Memory B cell (primary cell): Measurements from ENCODE around the gene CASP8AP2.
"Not testable (repeated sequence)": the region's sequence is repeated elsewhere in the genome, so short reads cannot be mapped to it uniquely, and the experiment has no call there.

Experiments used
- ATAC-seq: fragments of 150-1000 bp; cut with Tn5 transposase; 2 replicates; pipeline ENCODE4 v1.10.0; 2021; ENCODE audit warnings: low read depth, mild to moderate bottlenecking, moderate library complexity
- DNase-seq, 2 donors: peaks; one replicate each; pipeline ENCODE4 v3.0.0; 2022; ENCODE audit warnings: low spot score in 2 of 2
- H3K27ac Mint-ChIP-seq: one replicate; pipeline ENCODE4 v1.8.0; 2022; ENCODE audit warnings: mild to moderate bottlenecking, moderate library complexity, mixed read lengths
- H3K27me3 Mint-ChIP-seq: one replicate; pipeline ENCODE4 v1.8.0; 2022; ENCODE audit warnings: mixed read lengths
- H3K36me3 Mint-ChIP-seq: one replicate; pipeline ENCODE4 v1.8.0; 2022; ENCODE audit warnings: mild to moderate bottlenecking, mixed read lengths
- H3K4me1 Mint-ChIP-seq: one replicate; pipeline ENCODE4 v1.8.0; 2022; ENCODE audit warnings: mixed read lengths
- H3K4me3 Mint-ChIP-seq: one replicate; pipeline ENCODE4 v1.8.0; 2022; ENCODE audit warnings: mild to moderate bottlenecking, moderate library complexity, mixed read lengths
- H3K9me3 Mint-ChIP-seq: one replicate; pipeline ENCODE4 v1.8.0; 2022; ENCODE audit warnings: mixed read lengths

CASP8AP2 gene

GRCh38 chr6:89887452-89888137, 57.9 kb downstream of the CASP8AP2 start:
- no peak overlapping the region for H3K27ac Mint-ChIP-seq
- no peak overlapping the region for H3K4me3 Mint-ChIP-seq

GRCh38 chr6:89888138-89888514, 58.4 kb downstream of the CASP8AP2 start:
- Mint-ChIP-seq H3K27me3 (peaks cover 7% of the 10 kb centered on the region), H3K4me3 (no peak overlapping the region), H3K27ac (no peak overlapping the region), H3K36me3 (no peaks in the 10 kb centered on the region), H3K9me3 (no peaks in the 10 kb centered on the region), H3K4me1 (peaks cover 8% of the 10 kb centered on the region)
- DNase-seq: no peak
- no peak for ATAC-seq

More at GRCh38 chr6:89887452-89888137, 57.9 kb downstream of the CASP8AP2 start:
- H3K4me1 Mint-ChIP-seq: peaks cover 8% of the 10 kb centered on the region
- H3K9me3 Mint-ChIP-seq: no peaks in the 10 kb centered on the region
- ATAC-seq (no peak), DNase-seq (no peak)
- peaks cover 5% of the 10 kb centered on the region for H3K27me3 Mint-ChIP-seq
- H3K36me3 Mint-ChIP-seq: no peaks in the 10 kb centered on the region

- no peaks in the 10 kb centered on the region for H3K36me3 Mint-ChIP-seq
- H3K9me3 Mint-ChIP-seq: no peaks in the 10 kb centered on the region
- no peak overlapping the region for H3K4me3 Mint-ChIP-seq
- ATAC-seq (no peak), DNase-seq (no peak)
- H3K4me1 Mint-ChIP-seq: peaks cover 8% of the 10 kb centered on the region
- peaks cover 12% of the 10 kb centered on the region for H3K27me3 Mint-ChIP-seq
- no peak overlapping the region for H3K27ac Mint-ChIP-seq
Measured at GRCh38 chr6:89888871-89889270, 59.2 kb downstream of the CASP8AP2 start.

GRCh38 chr6:89890845-89891528, 61.3 kb downstream of the CASP8AP2 start:
- not testable (repeated sequence) for DNase-seq, H3K4me3 Mint-ChIP-seq, H3K27ac Mint-ChIP-seq, ATAC-seq, H3K36me3 Mint-ChIP-seq, H3K9me3 Mint-ChIP-seq, H3K4me1 Mint-ChIP-seq
- peaks cover 18% of the 10 kb centered on the region for H3K27me3 Mint-ChIP-seq

GRCh38 chr6:89892577-89892976, 62.9 kb downstream of the CASP8AP2 start:
- DNase-seq, H3K27ac Mint-ChIP-seq, H3K9me3 Mint-ChIP-seq, H3K4me1 Mint-ChIP-seq, ATAC-seq, H3K36me3 Mint-ChIP-seq, H3K4me3 Mint-ChIP-seq: not testable (repeated sequence)
- H3K27me3 Mint-ChIP-seq: peaks cover 25% of the 10 kb centered on the region

GRCh38 chr6:89894169-89894568, 64.5 kb downstream of the CASP8AP2 start, which contains the start of gene GJA10:
GJA10 (plus strand) TSS chr6:89894469; CDS start chr6:89894469, 0 bp downstream.
- DNase-seq (no peak), ATAC-seq (no peak)
- Mint-ChIP-seq H3K36me3 (no peaks in the 10 kb centered on the region), H3K27me3 (peaks cover 27% of the 10 kb centered on the region), H3K9me3 (no peaks in the 10 kb centered on the region), H3K4me3 (no peak within 1 kb of the TSS), H3K4me1 (peaks cover 8% of the 10 kb centered on the region), H3K27ac (no peak within 1 kb of the TSS)

- H3K4me1 Mint-ChIP-seq: peaks cover 8% of the 10 kb centered on the region
- no peak overlapping the region for H3K27ac Mint-ChIP-seq
- no peaks in the 10 kb centered on the region for H3K9me3 Mint-ChIP-seq
- no peak for DNase-seq
- H3K27me3 Mint-ChIP-seq: peaks cover 26% of the 10 kb centered on the region
- no peaks in the 10 kb centered on the region for H3K36me3 Mint-ChIP-seq
- no peak for ATAC-seq
- H3K4me3 Mint-ChIP-seq: no peak overlapping the region
Measured at GRCh38 chr6:89895276-89895874, 65.7 kb downstream of the CASP8AP2 start.

- H3K4me1 Mint-ChIP-seq, H3K4me3 Mint-ChIP-seq, H3K9me3 Mint-ChIP-seq, H3K36me3 Mint-ChIP-seq, DNase-seq, ATAC-seq, H3K27ac Mint-ChIP-seq, H3K27me3 Mint-ChIP-seq: not testable (repeated sequence)
Measured at GRCh38 chr6:89910001-89910901, 80.6 kb downstream of the CASP8AP2 start.

GRCh38 chr6:89910902-89911240, 81.2 kb downstream of the CASP8AP2 start:
- Mint-ChIP-seq H3K36me3 (peaks cover 10% of the 10 kb centered on the region), H3K4me1 (no peaks in the 10 kb centered on the region), H3K4me3 (no peak overlapping the region), H3K9me3 (peaks cover 10% of the 10 kb centered on the region), H3K27ac (no peak overlapping the region), H3K27me3 (peaks cover 5% of the 10 kb centered on the region)
- no peak for ATAC-seq
- DNase-seq: no peak

- peaks cover 14% of the 10 kb centered on the region for H3K9me3 Mint-ChIP-seq
- H3K36me3 Mint-ChIP-seq: peaks cover 9% of the 10 kb centered on the region
- peaks cover 4% of the 10 kb centered on the region for H3K27me3 Mint-ChIP-seq
- no peak overlapping the region for H3K4me3 Mint-ChIP-seq
- DNase-seq: no peak
- no peak for ATAC-seq
- peaks cover 2% of the 10 kb centered on the region for H3K4me1 Mint-ChIP-seq
- no peak overlapping the region for H3K27ac Mint-ChIP-seq
Measured at GRCh38 chr6:89916136-89916920, 86.6 kb downstream of the CASP8AP2 start.

GRCh38 chr6:89917216-89917615, 87.5 kb downstream of the CASP8AP2 start:
- peaks cover 4% of the 10 kb centered on the region for H3K27me3 Mint-ChIP-seq
- no peak overlapping the region for H3K27ac Mint-ChIP-seq
- peaks cover 14% of the 10 kb centered on the region for H3K9me3 Mint-ChIP-seq
- DNase-seq (no peak), ATAC-seq (no peak)
- H3K4me3 Mint-ChIP-seq: no peak overlapping the region
- H3K4me1 Mint-ChIP-seq: peaks cover 2% of the 10 kb centered on the region
- peaks cover 9% of the 10 kb centered on the region for H3K36me3 Mint-ChIP-seq

GRCh38 chr6:89917801-89918366, 88.2 kb downstream of the CASP8AP2 start:
- peaks cover 4% of the 10 kb centered on the region for H3K27me3 Mint-ChIP-seq
- no peak overlapping the region for H3K27ac Mint-ChIP-seq
- DNase-seq (no peak), ATAC-seq (no peak)
- H3K4me3 Mint-ChIP-seq: no peak overlapping the region
- H3K9me3 Mint-ChIP-seq: peaks cover 14% of the 10 kb centered on the region
- H3K36me3 Mint-ChIP-seq: peaks cover 9% of the 10 kb centered on the region
- H3K4me1 Mint-ChIP-seq: peaks cover 2% of the 10 kb centered on the region
